GM19035 (cell line): ENCODE measurements around the gene PPM1K.

Source experiments
- ATAC-seq: cut with Tn5 transposase; IDR thresholded peaks from one replicate; pipeline ENCODE4 v1.9.1; 2021; ENCODE audit not compliant: unreplicated experiment

The PPM1K gene

DNA sequence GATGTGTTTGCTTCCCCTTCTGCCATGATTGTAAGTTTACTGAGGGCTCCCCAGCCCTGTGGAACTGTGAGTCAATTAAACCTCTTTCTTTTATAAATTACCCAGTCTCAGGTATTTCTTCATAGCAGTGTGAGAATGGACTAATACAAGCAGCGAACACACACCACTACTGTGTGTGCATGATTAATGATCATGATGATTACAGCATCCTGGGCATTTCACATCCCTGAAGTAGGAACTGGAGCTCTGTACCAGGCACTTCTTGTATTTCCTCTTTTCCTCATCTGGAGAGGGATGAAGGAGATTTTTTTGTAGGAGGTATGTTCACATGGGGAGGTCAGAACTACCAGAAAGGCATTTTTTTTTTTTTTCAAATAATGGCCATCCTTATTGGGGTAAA is 60.8 kb downstream of the PPM1K start:
- ATAC-seq = no peak

DNA sequence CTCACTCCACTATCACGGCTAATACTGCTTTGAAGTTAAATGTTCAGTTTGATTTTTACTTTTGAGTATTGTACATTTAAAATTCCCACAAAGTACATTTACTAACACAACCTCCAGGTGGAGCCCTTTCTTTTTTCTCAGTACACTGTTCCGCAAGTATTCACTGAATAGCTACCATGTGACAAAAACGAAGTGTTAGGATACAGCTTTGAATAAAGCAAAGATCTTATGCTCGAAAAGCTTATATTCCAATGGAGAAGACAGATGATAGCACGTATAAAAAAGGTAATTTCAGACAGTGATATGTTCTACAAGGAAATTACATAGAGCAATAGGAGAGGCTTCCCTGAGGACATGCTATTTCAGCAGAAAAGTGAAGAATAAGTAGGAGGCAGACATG is 65.3 kb downstream of the PPM1K start:
- peak; percentile 85 for ATAC-seq

DNA sequence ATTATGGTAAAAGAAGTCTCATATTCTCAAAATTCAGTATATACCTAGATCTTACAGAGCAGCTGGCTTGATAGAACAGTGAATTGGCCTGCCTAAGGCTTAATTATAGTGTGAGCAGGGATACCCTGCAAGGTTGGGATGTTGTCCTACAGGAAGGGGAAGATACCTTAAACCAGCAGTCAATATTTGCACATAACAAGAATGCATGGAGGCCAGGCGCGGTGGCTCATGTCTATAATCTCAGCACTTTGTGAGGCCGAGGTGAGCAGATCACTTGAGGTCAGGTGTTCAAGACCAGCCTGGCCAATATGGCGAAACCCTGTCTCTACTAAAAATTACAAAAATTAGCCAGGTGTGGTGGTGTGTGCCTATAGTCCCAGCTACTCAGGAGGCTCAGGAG is 67.2 kb downstream of the PPM1K start:
- ATAC-seq = no peak

DNA sequence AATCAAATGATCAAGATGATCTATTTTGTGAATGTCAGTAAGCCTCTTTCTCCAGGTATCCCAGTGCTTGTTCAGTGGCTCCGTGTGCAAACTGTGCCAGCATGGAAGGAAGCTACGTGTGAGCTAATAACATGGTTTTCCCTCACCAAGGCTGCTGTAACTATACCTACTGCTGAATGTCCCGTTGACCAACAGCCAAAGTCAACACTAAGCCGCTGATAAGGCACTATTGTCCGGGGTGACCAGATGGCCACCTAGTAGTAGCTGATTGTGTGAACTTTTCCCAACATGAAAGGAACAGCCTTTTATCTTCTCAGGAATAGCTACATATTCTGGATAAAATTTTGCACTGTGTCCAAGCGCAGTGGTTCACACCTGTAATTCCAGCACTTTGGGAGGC is 68.0 kb downstream of the PPM1K start:
- no peak for ATAC-seq

DNA sequence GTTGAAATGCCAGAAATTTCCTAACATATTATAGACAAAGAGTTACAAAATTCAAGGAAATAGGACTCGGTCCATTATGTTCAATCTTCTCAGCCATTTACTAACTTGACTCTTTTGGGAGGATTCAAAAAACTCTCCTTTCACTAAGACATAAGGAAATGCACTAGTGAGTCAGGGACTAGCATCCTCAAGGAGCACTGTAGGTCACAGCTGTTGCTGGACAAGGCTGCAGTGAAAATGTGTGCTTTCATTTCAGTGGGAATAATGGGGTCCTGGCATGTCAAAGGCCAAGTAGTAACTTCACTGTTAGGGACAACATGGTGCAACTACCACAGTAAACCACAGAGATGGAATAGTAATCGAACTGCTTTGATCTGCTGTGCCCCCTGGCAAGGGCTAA is 69.0 kb downstream of the PPM1K start:
- no peak for ATAC-seq

DNA sequence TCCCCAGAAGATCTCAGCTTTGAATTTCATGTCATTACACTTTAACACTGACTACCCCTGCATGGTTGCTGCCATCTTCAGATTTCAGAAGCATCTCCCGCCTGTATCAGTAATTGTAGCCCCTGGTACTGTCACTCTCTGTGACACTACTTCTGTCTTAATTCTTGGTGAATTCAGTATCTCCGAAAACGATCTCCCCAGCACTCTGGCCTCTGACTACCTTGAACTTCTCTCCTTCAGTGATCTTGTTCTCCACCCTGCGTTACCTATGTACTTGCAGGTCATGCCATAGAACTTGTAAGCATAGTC is 72.2 kb downstream of the PPM1K start:
- ATAC-seq = peak; percentile 11

DNA sequence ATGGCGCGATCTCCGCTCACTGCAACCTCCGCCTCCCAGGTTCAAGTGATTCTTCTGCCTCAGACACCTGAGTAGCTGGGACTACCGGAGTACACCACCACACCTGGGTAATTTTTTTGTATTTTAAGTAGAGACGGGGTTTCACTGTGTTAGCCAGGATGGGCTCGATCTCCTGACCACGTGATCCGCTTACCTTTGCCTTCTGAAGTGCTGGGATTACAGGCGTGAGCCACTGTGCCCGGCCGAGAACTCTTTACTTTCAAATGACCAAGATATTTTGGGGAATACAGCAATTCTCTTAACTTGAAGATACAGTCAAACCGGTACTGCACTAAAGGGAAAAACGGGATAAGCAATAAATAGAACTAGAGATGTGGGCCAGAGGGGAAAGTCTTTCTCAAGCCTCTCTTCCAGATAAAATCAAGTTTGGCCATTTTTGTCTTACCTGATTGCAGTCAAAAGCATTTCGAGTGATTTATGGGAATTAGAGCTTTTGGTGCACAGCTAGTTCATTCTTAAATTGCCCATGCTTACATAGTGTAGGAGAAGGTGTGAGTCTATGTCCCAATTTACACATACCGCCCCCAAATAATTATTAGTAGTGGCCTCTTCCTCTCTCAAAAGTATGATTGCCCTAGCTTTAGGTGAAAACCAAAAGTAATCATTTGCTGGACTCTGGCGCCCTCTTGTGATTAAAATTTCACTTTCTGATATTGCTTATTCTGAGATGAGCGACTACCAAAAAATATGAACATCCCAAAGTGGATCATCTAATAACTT is 72.7 kb downstream of the PPM1K start:
- peak; percentile 62 for ATAC-seq

DNA sequence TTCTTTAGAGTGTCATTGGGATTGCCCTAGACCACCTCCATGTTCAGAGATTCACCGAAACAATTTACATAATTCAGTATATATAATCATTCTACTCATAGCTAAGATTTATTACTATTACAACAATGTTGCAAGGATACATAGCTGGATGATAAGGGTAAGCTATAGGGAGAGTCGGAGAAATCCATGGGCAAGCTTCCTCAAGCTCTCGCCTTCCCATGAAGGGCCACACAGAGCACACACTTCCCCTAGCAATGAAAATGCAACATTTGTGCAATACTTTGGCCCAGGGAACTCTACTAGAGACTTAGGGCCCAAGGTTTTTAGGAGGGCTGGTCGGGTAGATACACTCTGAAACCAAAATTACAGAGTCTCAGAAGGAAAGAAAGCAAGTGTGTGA is 76.2 kb downstream of the PPM1K start:
- no peak for ATAC-seq
